Measurements from ENCODE around the gene EPB41L4B.
"Not testable (repeated sequence)": the region's sequence is repeated elsewhere in the genome, so short reads cannot be mapped to it uniquely, and the experiment has no call there.

The EPB41L4B gene

GRCh38 chr9:109297899-109298298 lies 23.0 kb downstream of the EPB41L4B start:
- no peak for DNase-seq (ENCODE audit: low spot score)

- DNase-seq (ENCODE audit: low spot score): no peak
These were observed 25.4 kb downstream of the EPB41L4B start for GRCh38 chr9:109295221-109296130.

GRCh38 chr9:109290385-109290784 lies 30.5 kb downstream of the EPB41L4B start:
- no peak for DNase-seq (ENCODE audit: low spot score)

- DNase-seq (ENCODE audit: low spot score): no peak
These were observed 30.9 kb downstream of the EPB41L4B start for GRCh38 chr9:109289931-109290330.

GRCh38 chr9:109289186-109289585 lies 31.7 kb downstream of the EPB41L4B start:
- no peak for DNase-seq (ENCODE audit: low spot score)

GRCh38 chr9:109286981-109287380 lies 33.9 kb downstream of the EPB41L4B start:
- DNase-seq (ENCODE audit: low spot score): no peak

GRCh38 chr9:109286571-109286977 lies 34.3 kb downstream of the EPB41L4B start:
- DNase-seq (ENCODE audit: low spot score): no peak

GRCh38 chr9:109283672-109284071 lies 37.2 kb downstream of the EPB41L4B start:
- not testable (repeated sequence) for DNase-seq (ENCODE audit: low spot score)

- DNase-seq (ENCODE audit: low spot score): no peak
These were observed 37.8 kb downstream of the EPB41L4B start for GRCh38 chr9:109283012-109283411.

GRCh38 chr9:109282302-109282701 lies 38.6 kb downstream of the EPB41L4B start:
- DNase-seq (ENCODE audit: low spot score): no peak

GRCh38 chr9:109281518-109281917 lies 39.3 kb downstream of the EPB41L4B start:
- DNase-seq (ENCODE audit: low spot score): no peak

- DNase-seq (ENCODE audit: low spot score): no peak
These were observed 42.0 kb downstream of the EPB41L4B start for GRCh38 chr9:109278848-109279247.

- no peak for DNase-seq (ENCODE audit: low spot score)
These were observed 42.6 kb downstream of the EPB41L4B start for GRCh38 chr9:109278216-109278615.

GRCh38 chr9:109277451-109277850 lies 43.4 kb downstream of the EPB41L4B start:
- DNase-seq (ENCODE audit: low spot score): no peak

- DNase-seq (ENCODE audit: low spot score): no peak
These were observed 44.1 kb downstream of the EPB41L4B start for GRCh38 chr9:109276469-109277440.

- DNase-seq (ENCODE audit: low spot score): no peak
These were observed 45.8 kb downstream of the EPB41L4B start for GRCh38 chr9:109274884-109275730.

- no peak for DNase-seq (ENCODE audit: low spot score)
These were observed 47.0 kb downstream of the EPB41L4B start for GRCh38 chr9:109273869-109274268.

- no peak for DNase-seq (ENCODE audit: low spot score)
These were observed 48.1 kb downstream of the EPB41L4B start for GRCh38 chr9:109272745-109273144.

GRCh38 chr9:109272045-109272444 lies 48.8 kb downstream of the EPB41L4B start:
- DNase-seq (ENCODE audit: low spot score): no peak

GRCh38 chr9:109270971-109271925 lies 49.6 kb downstream of the EPB41L4B start:
- DNase-seq (ENCODE audit: low spot score): no peak

- DNase-seq (ENCODE audit: low spot score): no peak
These were observed 50.4 kb downstream of the EPB41L4B start for GRCh38 chr9:109270441-109270840.
